HEK293 (cell line): Measurements from ENCODE around the gene STK10.

Experiments
- CTCF ChIA-PET: fragments of 350-600 bp; formaldehyde crosslinking; extraction: SDS; loops from one replicate; lab custom pipeline; 2021; ENCODE audit warnings: antibody characterized with exemption; lab: Yijun Ruan, JAX
- POLR2A ChIA-PET: fragments of 300-600 bp; formaldehyde crosslinking; extraction: SDS; loops from one replicate; lab custom pipeline; 2020; ENCODE audit warnings: antibody characterized with exemption, inconsistent platforms; lab: Yijun Ruan, JAX
- H3K27ac ChIP-seq: fragments of 200-500 bp; sonication (Bioruptor generic); 2 replicates; pipeline ENCODE4 v1.5.1; 2014; ENCODE audit warnings: low read depth, low read length, control low read depth, inconsistent platforms; ENCODE audit errors: extremely low read depth
- H3K36me3 ChIP-seq, 2 experiments: fragments of 200-500 bp in 1 of 2; sonication (Bioruptor generic) in 1 of 2; 1 replicate in 1 of 2; 2 replicates in 1 of 2; pipeline ENCODE4 v1.5.1; 2014 to 2017; ENCODE audit warnings: inconsistent platforms in 2 of 2, low read length in 2 of 2; ENCODE audit not compliant: control insufficient read depth in 2 of 2, insufficient read depth in 1 of 2
- H3K4me1 ChIP-seq: fragments of 200-500 bp; sonication (Bioruptor generic); 2 replicates; pipeline ENCODE4 v1.5.1; 2014; ENCODE audit warnings: mild to moderate bottlenecking, low read length, inconsistent platforms; ENCODE audit not compliant: control insufficient read depth, insufficient read depth
- H3K4me3 ChIP-seq: 2 replicates; pipeline ENCODE4 v1.5.1; 2011; ENCODE audit warnings: low read depth, mild to moderate bottlenecking, control low read depth, low read length, moderate library complexity
- H3K9me3 ChIP-seq: fragments of 200-500 bp; sonication (Bioruptor generic); 2 replicates; pipeline ENCODE4 v1.5.1; 2014; ENCODE audit warnings: low read depth, low read length, inconsistent platforms; ENCODE audit not compliant: control insufficient read depth, insufficient read depth
- FEZF1 ChIP-seq: fragments of 450-650 bp; formaldehyde crosslinking; IDR thresholded peaks from 2 replicates; pipeline ENCODE4 v1.5.1; 2016; ENCODE audit warnings: missing biosample characterization, missing genetic modification characterization
- KLF1 ChIP-seq: fragments of 450-650 bp; formaldehyde crosslinking; IDR thresholded peaks from 2 replicates; pipeline ENCODE4 v1.5.1; 2016; ENCODE audit warnings: missing biosample characterization, missing genetic modification characterization
- PRDM1 ChIP-seq: fragments of 450-650 bp; formaldehyde crosslinking; IDR thresholded peaks from 2 replicates; pipeline ENCODE4; 2016; ENCODE audit warnings: missing biosample characterization, missing genetic modification characterization
- SCRT1 ChIP-seq: fragments of 450-650 bp; formaldehyde crosslinking; IDR thresholded peaks from 2 replicates; pipeline ENCODE4 v1.5.1; 2016; ENCODE audit warnings: missing biosample characterization, missing genetic modification characterization, borderline replicate concordance
- SCRT2 ChIP-seq: fragments of 450-650 bp; formaldehyde crosslinking; IDR thresholded peaks from 2 replicates; pipeline ENCODE4 v1.5.1; 2016; ENCODE audit warnings: missing biosample characterization, missing genetic modification characterization
- TCF7L2 ChIP-seq: IDR thresholded peaks from 2 replicates; pipeline ENCODE4 v1.6.1; 2011; ENCODE audit warnings: low read depth, mild to moderate bottlenecking, inconsistent platforms, low read length, moderate library complexity, borderline replicate concordance
- WT1 ChIP-seq: fragments of 450-650 bp; formaldehyde crosslinking; IDR thresholded peaks from 2 replicates; pipeline ENCODE4 v1.5.1; 2016; ENCODE audit warnings: missing biosample characterization, missing genetic modification characterization
- YY1 ChIP-seq: fragments of 450-650 bp; formaldehyde crosslinking; IDR thresholded peaks from 2 replicates; pipeline ENCODE4 v1.5.1; 2018; ENCODE audit warnings: missing biosample characterization, missing genetic modification characterization
- ZFP69B ChIP-seq: fragments of 450-650 bp; formaldehyde crosslinking; IDR thresholded peaks from 2 replicates; pipeline ENCODE4 v1.5.1; 2016; ENCODE audit warnings: missing biosample characterization, missing genetic modification characterization
- ZNF112 ChIP-seq: fragments of 450-650 bp; formaldehyde crosslinking; IDR thresholded peaks from 2 replicates; pipeline ENCODE4 v1.5.0; 2017; ENCODE audit warnings: missing biosample characterization, missing genetic modification characterization
- ZNF121 ChIP-seq: fragments of 450-650 bp; formaldehyde crosslinking; IDR thresholded peaks from 2 replicates; pipeline ENCODE4 v1.5.1; 2016; ENCODE audit warnings: missing biosample characterization, missing genetic modification characterization
- ZNF132 ChIP-seq: fragments of 450-650 bp; formaldehyde crosslinking; IDR thresholded peaks from 2 replicates; pipeline ENCODE4 v1.5.1; 2017; ENCODE audit warnings: missing biosample characterization, missing genetic modification characterization, borderline replicate concordance
- ZNF146 ChIP-seq: fragments of 450-650 bp; formaldehyde crosslinking; IDR thresholded peaks from 2 replicates; pipeline ENCODE4 v1.5.1; 2016; ENCODE audit warnings: missing biosample characterization, missing genetic modification characterization
- ZNF175 ChIP-seq: fragments of 450-650 bp; formaldehyde crosslinking; IDR thresholded peaks from 2 replicates; pipeline ENCODE4 v1.5.1; 2016; ENCODE audit warnings: missing biosample characterization, missing genetic modification characterization
- ZNF19 ChIP-seq: fragments of 450-650 bp; formaldehyde crosslinking; IDR thresholded peaks from 2 replicates; pipeline ENCODE4; 2016; ENCODE audit warnings: missing biosample characterization, missing genetic modification characterization, low read depth
- ZNF202 ChIP-seq: fragments of 450-650 bp; formaldehyde crosslinking; IDR thresholded peaks from 2 replicates; pipeline ENCODE4 v1.5.1; 2016; ENCODE audit warnings: missing biosample characterization, missing genetic modification characterization, borderline replicate concordance
- ZNF292 ChIP-seq: fragments of 450-650 bp; formaldehyde crosslinking; IDR thresholded peaks from 2 replicates; pipeline ENCODE4 v1.5.1; 2016; ENCODE audit warnings: low read depth, missing biosample characterization, missing genetic modification characterization, borderline replicate concordance
- ZNF341 ChIP-seq: fragments of 450-650 bp; formaldehyde crosslinking; IDR thresholded peaks from 2 replicates; pipeline ENCODE4; 2016; ENCODE audit warnings: low read depth, missing biosample characterization, missing genetic modification characterization
- ZNF350 ChIP-seq: fragments of 450-650 bp; formaldehyde crosslinking; IDR thresholded peaks from 2 replicates; pipeline ENCODE4 v1.5.0; 2017; ENCODE audit warnings: missing biosample characterization, mild to moderate bottlenecking, missing genetic modification characterization
- ZNF354C ChIP-seq: fragments of 450-650 bp; formaldehyde crosslinking; IDR thresholded peaks from 2 replicates; pipeline ENCODE4 v1.5.1; 2016; ENCODE audit warnings: missing biosample characterization, missing genetic modification characterization, low read depth, borderline replicate concordance
- ZNF416 ChIP-seq: fragments of 450-650 bp; formaldehyde crosslinking; IDR thresholded peaks from 2 replicates; pipeline ENCODE4 v1.5.1; 2016; ENCODE audit warnings: missing biosample characterization, missing genetic modification characterization
- ZNF426 ChIP-seq: fragments of 450-650 bp; formaldehyde crosslinking; IDR thresholded peaks from 2 replicates; pipeline ENCODE4 v1.5.1; 2017; ENCODE audit warnings: missing biosample characterization, missing genetic modification characterization, mild to moderate bottlenecking, inconsistent platforms, moderate library complexity
- ZNF433 ChIP-seq: fragments of 450-650 bp; formaldehyde crosslinking; IDR thresholded peaks from 2 replicates; pipeline ENCODE4 v1.5.1; 2016; ENCODE audit warnings: missing biosample characterization, missing genetic modification characterization, low read depth
- ZNF48 ChIP-seq: fragments of 450-650 bp; formaldehyde crosslinking; IDR thresholded peaks from 2 replicates; pipeline ENCODE4 v1.5.1; 2016; ENCODE audit warnings: missing biosample characterization, missing genetic modification characterization
- ZNF501 ChIP-seq: fragments of 450-650 bp; formaldehyde crosslinking; IDR thresholded peaks from 2 replicates; pipeline ENCODE4 v1.5.1; 2016; ENCODE audit warnings: missing biosample characterization, missing genetic modification characterization
- ZNF555 ChIP-seq: fragments of 450-650 bp; formaldehyde crosslinking; conservative IDR thresholded peaks from 2 replicates; pipeline ENCODE4 v1.5.1; 2017; ENCODE audit warnings: missing biosample characterization, mild to moderate bottlenecking, missing genetic modification characterization, inconsistent platforms
- ZNF624 ChIP-seq: fragments of 450-650 bp; formaldehyde crosslinking; IDR thresholded peaks from 2 replicates; pipeline ENCODE4 v1.5.1; 2017; ENCODE audit warnings: missing biosample characterization, missing genetic modification characterization
- ZNF654 ChIP-seq: fragments of 450-650 bp; formaldehyde crosslinking; IDR thresholded peaks from 2 replicates; pipeline ENCODE4 v1.5.1; 2016; ENCODE audit warnings: low read depth, missing biosample characterization, missing genetic modification characterization
- ZNF670 ChIP-seq: fragments of 450-650 bp; formaldehyde crosslinking; IDR thresholded peaks from 2 replicates; pipeline ENCODE4 v1.5.1; 2016; ENCODE audit warnings: missing biosample characterization, missing genetic modification characterization, low read depth
- ZNF677 ChIP-seq: fragments of 450-650 bp; IDR thresholded peaks from 2 replicates; pipeline ENCODE4 v1.5.0; 2018; ENCODE audit warnings: missing biosample characterization, mild to moderate bottlenecking, missing genetic modification characterization, moderate library complexity
- ZNF777 ChIP-seq: fragments of 450-650 bp; formaldehyde crosslinking; IDR thresholded peaks from 2 replicates; pipeline ENCODE4 v1.5.1; 2017; ENCODE audit warnings: missing biosample characterization, missing genetic modification characterization, borderline replicate concordance
- ZSCAN23 ChIP-seq: fragments of 450-650 bp; formaldehyde crosslinking; IDR thresholded peaks from 2 replicates; pipeline ENCODE4 v1.5.1; 2016; ENCODE audit warnings: missing biosample characterization, missing genetic modification characterization
- TF ChIP-seq, protein P1 (sequence below): fragments of 450-650 bp; formaldehyde crosslinking; IDR thresholded peaks from 2 replicates; pipeline ENCODE4 v1.5.1; 2016; ENCODE audit warnings: missing biosample characterization, missing genetic modification characterization

STK10 gene

DNA sequence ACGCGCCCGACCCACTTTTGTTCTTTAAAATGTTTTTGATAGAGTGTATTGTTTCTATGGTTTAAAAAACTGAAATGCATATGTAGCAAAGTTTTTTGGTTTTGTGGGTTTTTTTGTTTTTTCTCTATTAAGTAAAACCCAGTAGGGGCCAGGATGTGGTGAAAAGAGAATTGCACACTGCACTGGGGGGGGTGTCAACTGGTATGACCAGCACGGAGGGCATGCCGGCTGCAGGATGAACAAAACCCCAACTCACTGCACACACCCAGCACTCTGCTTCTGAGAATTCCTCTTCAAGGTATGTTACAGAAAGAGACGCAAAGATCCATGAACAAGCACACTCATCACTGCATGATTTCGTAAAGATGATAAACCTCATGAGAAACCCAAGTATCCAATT lies 75.0 kb downstream of the STK10 start (continued):
- no peak for TF ChIP-seq ZNF146 (tag by site-specific recombination)
- TF ChIP-seq ZNF132, result no peak
- no peak for TF ChIP-seq ZNF350 (tag by site-specific recombination)
- TF ChIP-seq ZNF292 (tag by site-specific recombination), result no peak
- no peak for TF ChIP-seq ZNF341 (tag by site-specific recombination)
- no peak for TF ChIP-seq ZNF202 (tag by site-specific recombination)
- TF ChIP-seq ZNF777 (tag by site-specific recombination), result no peak

DNA sequence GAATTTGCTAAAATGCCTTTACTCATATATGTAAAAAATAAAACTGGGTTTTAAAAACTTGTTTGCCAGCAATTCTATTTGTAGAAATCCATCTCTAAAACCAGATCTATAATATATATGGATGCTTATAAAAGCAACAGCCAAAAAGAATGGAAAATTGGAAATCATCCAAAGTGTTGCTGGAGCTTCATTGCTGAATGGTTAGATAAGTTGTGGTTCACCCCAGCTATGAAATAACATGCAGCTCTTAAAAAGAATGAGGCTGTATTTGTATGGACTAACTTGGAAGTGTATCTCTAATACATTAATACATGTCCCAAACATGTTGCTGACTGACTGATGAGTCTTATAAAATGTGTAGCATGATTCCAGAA lies 76.2 kb downstream of the STK10 start:
- H3K27ac ChIP-seq, result peak overlapping the region; percentile 75; the same call in 1 of the 2 replicates

DNA sequence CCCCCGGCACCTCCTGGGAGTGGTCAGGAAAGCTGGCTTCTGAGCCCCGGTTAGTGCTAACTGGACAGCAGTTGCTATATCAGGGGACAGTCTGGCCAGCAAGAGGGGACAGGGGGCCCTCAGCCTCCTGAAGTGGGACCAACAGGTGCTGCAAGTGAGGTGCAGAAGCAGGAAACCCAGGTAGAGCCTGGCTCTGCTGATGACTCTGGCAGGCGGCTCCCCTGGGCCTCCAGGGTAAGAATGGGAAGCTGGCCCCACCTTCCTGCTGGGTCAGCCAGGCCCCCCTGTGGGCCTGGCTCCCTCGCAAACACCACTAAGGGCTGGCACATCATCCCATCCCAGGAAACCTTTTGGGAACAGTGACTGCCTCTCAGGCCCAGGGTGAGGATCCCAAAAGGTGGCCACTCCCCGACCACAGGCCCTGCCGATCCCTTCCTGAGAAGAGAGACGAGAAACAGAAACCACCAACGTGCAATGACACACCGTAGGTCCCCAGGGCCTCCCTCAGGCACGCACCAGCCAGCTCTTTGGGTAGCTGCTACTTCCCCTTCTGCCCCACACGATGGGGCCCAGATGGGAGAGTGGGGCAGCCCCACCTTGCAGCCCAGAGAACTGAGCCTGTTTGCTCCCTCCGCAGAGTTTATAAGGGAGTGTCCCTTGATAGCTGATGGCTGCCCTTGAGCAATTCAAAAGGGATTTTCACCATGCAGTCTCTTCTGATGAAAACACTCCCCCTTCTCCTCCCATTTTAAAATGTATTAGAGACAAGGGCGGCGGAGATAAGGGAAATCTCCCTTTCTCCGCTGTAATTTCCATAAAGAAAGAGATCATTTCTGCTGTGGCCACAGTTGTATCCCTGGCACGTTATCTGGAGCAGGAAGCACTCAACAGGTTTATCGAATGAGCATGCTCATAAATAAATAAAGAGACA lies 76.8 kb downstream of the STK10 start:
- ChIA-PET CTCF (interaction anchor here (1.0 to 3.8 kb wide), 3 partner anchors 12 to 182 kb away, joined by 3 to 23 read pairs (median 4); partner anchors contain the start of gene STK10), POLR2A (interaction anchor here (0.7 kb wide), 1 partner anchor 78 kb away, joined by 3 read pairs; no protein-coding TSS in a partner anchor)
- H3K4me1 ChIP-seq, result peaks cover 16% of the 10 kb centered on the region; the same call in 1 of the 2 replicates
- peaks cover 0 to 8% of the 10 kb centered on the region in 2 experiments; a peak in 2 of 3 replicates for H3K36me3 ChIP-seq
- no peak overlapping the region for H3K4me3 ChIP-seq
- no peaks in the 10 kb centered on the region for H3K9me3 ChIP-seq
- peak overlapping the region; percentile 75 for H3K27ac ChIP-seq
- TF ChIP-seq SCRT1 (tag by site-specific recombination) (peak; percentile 78), ZSCAN23 (tag by site-specific recombination) (no peak), TCF7L2 (no peak), ZNF670 (tag by site-specific recombination) (no peak), ZNF48 (tag by site-specific recombination) (no peak), ZNF654 (tag by site-specific recombination) (no peak), ZNF354C (no peak), ZFP69B (tag by site-specific recombination) (peak; percentile 92), KLF1 (tag by site-specific recombination) (peak; percentile 71), ZNF416 (no peak), WT1 (tag by site-specific recombination) (peak; percentile 96), ZNF19 (tag by site-specific recombination) (no peak), ZNF677 (tag by site-specific recombination) (no peak), ZNF433 (tag by site-specific recombination) (no peak), PRDM1 (peak; percentile 70; the same call in 1 of the 2 replicates), FEZF1 (tag by site-specific recombination) (no peak), ZNF501 (tag by site-specific recombination) (no peak), ZNF112 (no peak), ZNF121 (tag by site-specific recombination) (no peak), ZNF624 (no peak), YY1 (tag by site-specific recombination) (no peak), ZNF175 (tag by site-specific recombination) (no peak), ZNF555 (tag by site-specific recombination) (no peak)
- TF ChIP-seq, protein P1, sequence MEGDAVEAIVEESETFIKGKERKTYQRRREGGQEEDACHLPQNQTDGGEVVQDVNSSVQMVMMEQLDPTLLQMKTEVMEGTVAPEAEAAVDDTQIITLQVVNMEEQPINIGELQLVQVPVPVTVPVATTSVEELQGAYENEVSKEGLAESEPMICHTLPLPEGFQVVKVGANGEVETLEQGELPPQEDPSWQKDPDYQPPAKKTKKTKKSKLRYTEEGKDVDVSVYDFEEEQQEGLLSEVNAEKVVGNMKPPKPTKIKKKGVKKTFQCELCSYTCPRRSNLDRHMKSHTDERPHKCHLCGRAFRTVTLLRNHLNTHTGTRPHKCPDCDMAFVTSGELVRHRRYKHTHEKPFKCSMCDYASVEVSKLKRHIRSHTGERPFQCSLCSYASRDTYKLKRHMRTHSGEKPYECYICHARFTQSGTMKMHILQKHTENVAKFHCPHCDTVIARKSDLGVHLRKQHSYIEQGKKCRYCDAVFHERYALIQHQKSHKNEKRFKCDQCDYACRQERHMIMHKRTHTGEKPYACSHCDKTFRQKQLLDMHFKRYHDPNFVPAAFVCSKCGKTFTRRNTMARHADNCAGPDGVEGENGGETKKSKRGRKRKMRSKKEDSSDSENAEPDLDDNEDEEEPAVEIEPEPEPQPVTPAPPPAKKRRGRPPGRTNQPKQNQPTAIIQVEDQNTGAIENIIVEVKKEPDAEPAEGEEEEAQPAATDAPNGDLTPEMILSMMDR (tag by site-specific recombination), result 0 out of 2 replicates have a peak, but pooled peaks have one; percentile 24

More for the DNA sequence above, 76.2 kb downstream of the STK10 start:
- no peak for TF ChIP-seq ZNF426 (tag by site-specific recombination)
- TF ChIP-seq SCRT2 (tag by site-specific recombination), result 0 out of 2 replicates have a peak, but pooled peaks have one; percentile 29
- TF ChIP-seq, all 188 proteins: peak for 1
- Histone ChIP-seq H3K4me1 (peaks cover 16% of the 10 kb centered on the region; the same call in 1 of the 2 replicates), H3K9me3 (no peaks in the 10 kb centered on the region), H3K4me3 (no peak overlapping the region), H3K36me3 (peaks cover 0 to 8% of the 10 kb centered on the region in 2 experiments; a peak in 2 of 3 replicates)
- CTCF ChIA-PET, result interaction anchor here (3.8 kb wide), 1 partner anchor 77 kb away, joined by 23 read pairs; the partner anchor contains the start of gene STK10
- POLR2A ChIA-PET, result no interaction called here
